Measurements from ENCODE around the gene NAV3.

- TF ChIP-seq CTCF (IDR thresholded peaks at IDR 0.05) (no peak), POLR2A (IDR thresholded peaks at IDR 0.05) (no peak)
Measured at GRCh38 chr12:77947330-77947729, 116.6 kb downstream of the NAV3 start.

Data from body of pancreas (tissue), 4 donors.